ENCODE results near the gene TMEM192. TPM values are rescaled to one million over a fixed set of nuclear protein-coding genes. Genes with fewer than 3 reads are reported as not detected.
A peak's percentile ranks its signal among the peaks of the same experiment; 100 is the strongest.

The TMEM192 gene
- total RNA-seq, 1 experiment from 2014 or later: 21.1 TPM

DNA sequence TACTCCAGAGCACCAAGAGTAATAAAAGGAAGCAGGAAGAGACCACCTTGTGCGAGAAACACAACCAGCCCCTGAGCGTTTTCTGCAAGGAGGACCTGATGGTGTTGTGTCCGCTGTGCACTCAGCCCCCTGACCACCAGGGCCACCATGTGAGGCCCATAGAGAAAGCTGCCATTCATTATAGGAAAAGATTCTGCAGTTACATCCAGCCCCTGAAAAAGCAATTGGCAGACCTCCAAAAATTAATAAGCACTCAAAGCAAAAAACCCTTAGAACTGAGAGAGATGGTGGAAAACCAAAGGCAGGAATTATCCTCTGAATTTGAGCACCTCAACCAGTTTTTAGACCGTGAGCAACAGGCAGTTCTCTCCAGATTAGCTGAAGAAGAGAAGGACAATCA lies 53.3 kb downstream of the TMEM192 start:
- no peak for DNase-seq
- intact Hi-C loops (cut with micrococcal nuclease; ENCODE audit: unreplicated experiment): no loop called here
- Mint-ChIP-seq H3K36me3 (ENCODE audit: insufficient read depth, unreplicated experiment) (no peaks in the 10 kb centered on the region), H3K27me3 (ENCODE audit: unreplicated experiment) (no peaks in the 10 kb centered on the region), H3K4me3 (ENCODE audit: low read depth, unreplicated experiment) (no peak overlapping the region), H3K27ac (ENCODE audit: unreplicated experiment) (no peak overlapping the region), H3K9me3 (ENCODE audit: low read depth, unreplicated experiment) (no peaks in the 10 kb centered on the region), H3K4me1 (ENCODE audit: low read depth, unreplicated experiment) (no peaks in the 10 kb centered on the region)
- no TSS peak for BruUV-seq (replicated peaks)
- TF ChIP-seq, protein P1, sequence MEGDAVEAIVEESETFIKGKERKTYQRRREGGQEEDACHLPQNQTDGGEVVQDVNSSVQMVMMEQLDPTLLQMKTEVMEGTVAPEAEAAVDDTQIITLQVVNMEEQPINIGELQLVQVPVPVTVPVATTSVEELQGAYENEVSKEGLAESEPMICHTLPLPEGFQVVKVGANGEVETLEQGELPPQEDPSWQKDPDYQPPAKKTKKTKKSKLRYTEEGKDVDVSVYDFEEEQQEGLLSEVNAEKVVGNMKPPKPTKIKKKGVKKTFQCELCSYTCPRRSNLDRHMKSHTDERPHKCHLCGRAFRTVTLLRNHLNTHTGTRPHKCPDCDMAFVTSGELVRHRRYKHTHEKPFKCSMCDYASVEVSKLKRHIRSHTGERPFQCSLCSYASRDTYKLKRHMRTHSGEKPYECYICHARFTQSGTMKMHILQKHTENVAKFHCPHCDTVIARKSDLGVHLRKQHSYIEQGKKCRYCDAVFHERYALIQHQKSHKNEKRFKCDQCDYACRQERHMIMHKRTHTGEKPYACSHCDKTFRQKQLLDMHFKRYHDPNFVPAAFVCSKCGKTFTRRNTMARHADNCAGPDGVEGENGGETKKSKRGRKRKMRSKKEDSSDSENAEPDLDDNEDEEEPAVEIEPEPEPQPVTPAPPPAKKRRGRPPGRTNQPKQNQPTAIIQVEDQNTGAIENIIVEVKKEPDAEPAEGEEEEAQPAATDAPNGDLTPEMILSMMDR (IDR thresholded peaks at IDR 0.05; ENCODE audit: unreplicated experiment): no peak
- CTCF ChIA-PET: no interaction called here

DNA sequence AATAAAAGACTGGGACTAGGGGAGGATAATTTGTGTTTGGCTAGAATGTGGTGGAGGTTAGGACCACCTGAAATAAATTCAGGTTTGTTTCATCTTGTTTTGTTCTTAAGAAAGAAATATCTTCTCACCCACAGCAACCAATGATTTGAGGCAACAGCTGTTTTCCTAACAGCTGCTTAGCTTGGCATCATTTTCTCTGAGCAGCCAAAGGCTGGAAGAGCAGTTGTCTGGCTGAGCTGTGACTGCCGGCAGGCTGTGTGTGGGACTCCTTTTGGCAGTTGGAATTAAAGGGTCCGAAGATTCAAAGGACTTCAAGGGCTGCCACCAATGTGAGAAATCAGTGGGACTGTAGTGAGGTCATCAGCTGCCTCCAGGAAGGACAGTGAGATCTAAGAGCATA lies 54.0 kb downstream of the TMEM192 start:
- no TSS peak for BruUV-seq (replicated peaks)
- intact Hi-C loops (cut with micrococcal nuclease; ENCODE audit: unreplicated experiment): no loop called here
- no peaks in the 10 kb centered on the region for H3K4me1 Mint-ChIP-seq (ENCODE audit: low read depth, unreplicated experiment)
- H3K4me3 Mint-ChIP-seq (ENCODE audit: low read depth, unreplicated experiment): no peak overlapping the region
- TF ChIP-seq, protein P1 (IDR thresholded peaks at IDR 0.05; ENCODE audit: unreplicated experiment): no peak
- CTCF ChIA-PET: no interaction called here
- no peaks in the 10 kb centered on the region for H3K36me3 Mint-ChIP-seq (ENCODE audit: insufficient read depth, unreplicated experiment)
- DNase-seq: no peak
- no peaks in the 10 kb centered on the region for H3K27me3 Mint-ChIP-seq (ENCODE audit: unreplicated experiment)
- H3K9me3 Mint-ChIP-seq (ENCODE audit: low read depth, unreplicated experiment): no peaks in the 10 kb centered on the region
- H3K27ac Mint-ChIP-seq (ENCODE audit: unreplicated experiment): peak overlapping the region; percentile 36

DNA sequence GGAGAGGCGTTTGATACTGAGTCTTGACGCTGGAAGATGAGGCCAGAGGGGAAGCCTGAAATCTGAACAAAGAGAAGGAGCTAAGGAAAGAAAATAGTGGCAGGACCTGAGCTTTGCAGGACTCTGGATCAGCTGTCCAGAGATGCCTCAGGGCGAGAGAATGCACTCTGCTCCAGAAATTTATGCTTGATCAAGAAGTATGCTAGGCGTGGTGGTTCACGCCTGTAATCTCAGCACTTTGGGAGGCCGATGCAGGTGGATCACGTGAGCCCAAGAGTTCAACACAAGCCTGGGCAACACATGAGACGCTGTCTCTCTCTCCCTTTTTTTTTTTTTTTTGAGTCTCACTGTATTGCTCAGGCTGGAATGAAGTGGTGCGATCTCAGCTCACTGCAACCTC lies 57.1 kb downstream of the TMEM192 start:
- no peaks in the 10 kb centered on the region for H3K9me3 Mint-ChIP-seq (ENCODE audit: low read depth, unreplicated experiment)
- intact Hi-C loops (cut with micrococcal nuclease; ENCODE audit: unreplicated experiment): no loop called here
- H3K27ac Mint-ChIP-seq (ENCODE audit: unreplicated experiment): no peak overlapping the region
- H3K27me3 Mint-ChIP-seq (ENCODE audit: unreplicated experiment): no peaks in the 10 kb centered on the region
- H3K4me1 Mint-ChIP-seq (ENCODE audit: low read depth, unreplicated experiment): no peaks in the 10 kb centered on the region
- no TSS peak for BruUV-seq (replicated peaks)
- no peak for DNase-seq
- H3K4me3 Mint-ChIP-seq (ENCODE audit: low read depth, unreplicated experiment): no peak overlapping the region
- no peaks in the 10 kb centered on the region for H3K36me3 Mint-ChIP-seq (ENCODE audit: insufficient read depth, unreplicated experiment)
- TF ChIP-seq, protein P1 (IDR thresholded peaks at IDR 0.05; ENCODE audit: unreplicated experiment): no peak
- CTCF ChIA-PET: interaction anchor here (0.7 kb wide), 1 partner anchor 939 kb away, joined by 4 read pairs; no protein-coding TSS in a partner anchor

DNA sequence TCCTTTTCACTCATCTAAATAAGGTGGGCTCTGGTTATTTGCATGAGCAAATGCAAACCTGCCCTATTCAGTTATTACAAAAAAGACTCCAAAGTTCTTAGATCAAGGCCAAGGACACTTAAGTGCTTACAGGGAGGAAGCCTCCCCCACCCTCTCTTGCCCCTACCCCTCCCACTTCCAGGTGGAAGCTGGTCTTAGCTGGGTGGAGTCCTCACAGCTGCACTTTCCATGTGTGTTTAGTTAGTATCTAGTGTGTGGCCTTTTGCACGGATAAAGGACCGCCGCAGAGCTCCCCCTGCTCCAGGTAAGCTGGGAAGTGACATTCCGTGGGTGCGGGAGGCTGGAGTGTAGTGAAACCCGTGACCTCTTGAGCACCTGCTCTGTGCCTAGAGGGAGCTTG lies 59.0 kb downstream of the TMEM192 start, which contains the start of gene TRIM75:
TRIM75 (plus strand) TSS at position 222 of the 400 bp plus-strand sequence. CDS start 5,282 bp downstream, outside the sequence.
- Mint-ChIP-seq H3K4me3 (ENCODE audit: low read depth, unreplicated experiment) (no peak within 1 kb of the TSS), H3K27me3 (ENCODE audit: unreplicated experiment) (no peaks in the 10 kb centered on the region), H3K36me3 (ENCODE audit: insufficient read depth, unreplicated experiment) (no peaks in the 10 kb centered on the region), H3K9me3 (ENCODE audit: low read depth, unreplicated experiment) (no peaks in the 10 kb centered on the region), H3K4me1 (ENCODE audit: low read depth, unreplicated experiment) (no peaks in the 10 kb centered on the region), H3K27ac (ENCODE audit: unreplicated experiment) (no peak within 1 kb of the TSS)
- intact Hi-C loops (cut with micrococcal nuclease; ENCODE audit: unreplicated experiment): no loop called here
- TF ChIP-seq, protein P1 (IDR thresholded peaks at IDR 0.05; ENCODE audit: unreplicated experiment): no peak
- CTCF ChIA-PET: no interaction called here
- no peak for DNase-seq
- no TSS peak for BruUV-seq (replicated peaks)

All from Calu3 (cell line).